B cell (primary cell): Measurements from ENCODE around the gene SUOX.

Experiments
- CTCF ChIP-seq: fragments of 200-600 bp; IDR thresholded peaks from one replicate; pipeline ENCODE4 v1.8.0; 2022; ENCODE audit warnings: antibody characterized with exemption, mild to moderate bottlenecking
- EZH2 ChIP-seq: IDR thresholded peaks from 2 replicates; pipeline ENCODE4 v1.6.1; 2012; ENCODE audit warnings: borderline replicate concordance, low read depth, mild to moderate bottlenecking, moderate library complexity, low read length; ENCODE audit not compliant: insufficient read depth, poor library complexity, severe bottlenecking

DNA sequence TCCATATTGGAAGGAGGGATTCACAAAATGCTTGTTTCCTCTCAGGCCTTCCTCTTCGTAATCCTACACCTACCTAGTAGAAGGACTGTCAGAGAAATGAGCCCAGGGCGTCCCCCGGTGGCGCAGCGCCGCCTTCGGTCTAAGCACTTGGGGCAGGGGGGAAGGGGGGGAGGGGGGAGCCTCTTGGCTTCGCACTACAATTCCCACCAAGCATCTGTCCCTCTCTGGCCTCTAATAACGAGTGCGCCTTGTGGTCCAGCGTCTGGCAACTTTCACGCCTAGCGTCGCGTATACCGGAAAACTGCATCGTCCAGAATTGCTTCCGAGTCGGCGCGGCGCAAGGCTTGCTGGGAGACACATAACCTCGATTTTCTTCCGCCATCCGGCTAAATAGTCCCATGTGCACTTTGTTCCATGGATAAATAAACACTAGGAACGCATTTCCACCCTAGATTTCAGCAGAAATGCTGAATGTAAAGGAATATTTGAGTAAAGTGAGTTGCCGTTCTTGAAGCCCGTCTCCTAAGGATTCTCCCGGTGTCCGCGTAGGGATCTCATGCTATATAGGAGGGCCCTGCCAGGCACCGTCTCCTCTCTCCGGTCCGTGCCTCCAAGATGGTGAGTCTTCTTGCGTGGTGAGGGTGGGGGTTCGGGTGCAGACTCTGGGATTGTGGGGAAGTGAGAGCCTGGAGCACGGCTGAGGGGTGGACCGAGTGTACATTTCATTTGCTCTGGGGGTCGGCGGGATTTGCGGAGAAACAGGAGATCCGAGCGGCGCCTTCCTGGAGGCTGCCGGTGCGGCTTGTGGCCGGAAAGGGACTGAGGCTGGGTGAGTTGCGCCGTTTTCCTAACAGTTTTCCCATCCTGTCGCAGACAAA is 44.7 kb downstream of the SUOX start, which contains the start of gene RPS26:
- TF ChIP-seq CTCF (peak; percentile 67), EZH2 (no peak)
